CD8-positive, alpha-beta memory T cell (primary cell): Measurements from ENCODE around the gene TACO1. TPM values are rescaled to one million over a fixed set of nuclear protein-coding genes. Genes with fewer than 3 reads are reported as not detected.

ENCODE experiments used
- CTCF ChIA-PET: fragments of 350-600 bp; sonication (Branson Sonifier 250); formaldehyde crosslinking; loops from one replicate; lab custom pipeline; 2021; ENCODE audit warnings: antibody characterized with exemption; lab: Charles Lee
- POLR2A ChIA-PET: fragments of 350-600 bp; sonication (Branson Sonifier 250); formaldehyde crosslinking; loops from one replicate; lab custom pipeline; 2021; ENCODE audit warnings: antibody characterized with exemption; lab: Charles Lee
- DNase-seq, 5 donors: peaks; one replicate each; pipeline versions ENCODE4 v3.0.0 to v3.0.0-alpha.2; 2020 to 2022; ENCODE audit warnings: mixed read lengths in 1 of 5
- H3K27ac ChIP-seq: one replicate; pipeline ENCODE4 v1.7.0; 2013; ENCODE audit warnings: low read depth, mild to moderate bottlenecking, low read length, moderate library complexity
- H3K27me3 ChIP-seq: 2 replicates; pipeline ENCODE4 v1.7.0; 2013; ENCODE audit warnings: low read length, mild to moderate bottlenecking; ENCODE audit not compliant: insufficient read depth, poor library complexity, severe bottlenecking
- H3K36me3 ChIP-seq: 2 replicates; pipeline ENCODE4 v1.7.0; 2013; ENCODE audit warnings: mild to moderate bottlenecking, low read length, moderate library complexity; ENCODE audit not compliant: insufficient read depth
- H3K4me1 ChIP-seq: 2 replicates; pipeline ENCODE4 v1.7.0; 2013; ENCODE audit warnings: mild to moderate bottlenecking, low read length, moderate library complexity; ENCODE audit not compliant: insufficient read depth
- H3K4me3 ChIP-seq: 2 replicates; pipeline ENCODE4 v1.7.0; 2013; ENCODE audit warnings: mild to moderate bottlenecking, low read length
- H3K9me3 ChIP-seq: 2 replicates; pipeline ENCODE4 v1.7.0; 2013; ENCODE audit warnings: mild to moderate bottlenecking, low read length
- H3K27ac Mint-ChIP-seq, 8 donors: one replicate each; pipeline ENCODE4 v1.8.0; 2020 to 2021; ENCODE audit warnings: mixed read lengths in 8 of 8, mild to moderate bottlenecking in 6 of 8, inconsistent platforms in 3 of 8, moderate library complexity in 3 of 8
- H3K27me3 Mint-ChIP-seq, 2 donors: one replicate each; pipeline ENCODE4 v1.8.0; 2020 to 2021; ENCODE audit warnings: mixed read lengths in 2 of 2, mild to moderate bottlenecking in 1 of 2, moderate library complexity in 1 of 2
- H3K36me3 Mint-ChIP-seq, 3 donors: one replicate each; pipeline ENCODE4 v1.8.0; 2020 to 2021; ENCODE audit warnings: mixed read lengths in 3 of 3, inconsistent platforms in 1 of 3, mild to moderate bottlenecking in 1 of 3
- H3K4me1 Mint-ChIP-seq, 3 donors: one replicate each; pipeline ENCODE4 v1.8.0; 2020 to 2021; ENCODE audit warnings: mixed read lengths in 3 of 3, inconsistent platforms in 1 of 3, mild to moderate bottlenecking in 1 of 3
- H3K4me3 Mint-ChIP-seq, 7 donors: one replicate each; pipeline ENCODE4 v1.8.0; 2020 to 2021; ENCODE audit warnings: mixed read lengths in 7 of 7, mild to moderate bottlenecking in 6 of 7, moderate library complexity in 4 of 7, inconsistent platforms in 2 of 7
- H3K9me3 Mint-ChIP-seq, 5 donors: one replicate each; pipeline ENCODE4 v1.8.0; 2020 to 2022; ENCODE audit warnings: mixed read lengths in 5 of 5, mild to moderate bottlenecking in 3 of 5, moderate library complexity in 2 of 5, inconsistent platforms in 1 of 5
- polyA plus RNA-seq: library from polyadenylated mRNA; unstranded; fragments of 300-500 nt; fragmentation: Illumina TruSeq; gene quantifications from one replicate; pipeline ENCODE4 v1.2.3, GENCODE V29; 2021
- total RNA-seq, 2 experiments: library from RNA; stranded (reverse); gene quantifications; one replicate each; pipeline ENCODE4 v1.2.3, GENCODE V29; 2021

Gene TACO1
- total and polyA plus RNA-seq, 3 experiments from 2014 or later: 18.3 to 40.0 (median 35.9) TPM

DNA sequence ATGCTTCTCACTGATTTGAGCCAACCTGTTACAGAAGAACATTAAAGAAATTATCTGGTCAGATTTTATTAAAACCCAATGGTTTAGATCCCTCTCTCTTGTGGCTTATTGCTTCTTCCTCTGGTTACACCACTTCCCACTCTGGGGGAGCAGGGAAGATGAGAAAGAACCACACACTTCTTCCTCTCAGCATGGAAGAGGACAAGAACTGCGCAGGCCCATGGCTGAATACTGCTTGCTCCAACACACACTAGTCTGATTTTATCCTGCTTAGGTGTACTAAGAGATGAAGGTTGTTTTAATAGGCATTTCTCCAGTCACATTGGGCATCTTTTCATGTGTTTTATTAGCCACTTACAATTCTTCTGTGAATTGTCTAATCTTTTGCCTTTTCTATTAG is 49.1 kb downstream of the TACO1 start:
- no peak for DNase-seq
- peaks cover 11 to 41% (median 30%) of the 10 kb centered on the region in 3 donors for H3K4me1 Mint-ChIP-seq
- peaks cover 6 to 81% (median 32%) of the 10 kb centered on the region in 3 donors for H3K36me3 Mint-ChIP-seq
- no peaks in the 10 kb centered on the region for H3K9me3 Mint-ChIP-seq
- ChIA-PET POLR2A (no interaction called here), CTCF (interaction anchor here (0.6 kb wide), 1 partner anchor 45 kb away, joined by 3 read pairs; no protein-coding TSS in a partner anchor)
- H3K4me3 Mint-ChIP-seq: peak overlapping the region in 1 of 7 donors; percentile 20
- H3K27me3 Mint-ChIP-seq: no peaks in the 10 kb centered on the region
- Histone ChIP-seq H3K27ac (no peak overlapping the region), H3K4me3 (no peak overlapping the region), H3K27me3 (no peaks in the 10 kb centered on the region), H3K9me3 (no peaks in the 10 kb centered on the region), H3K36me3 (peaks cover 26% of the 10 kb centered on the region), H3K4me1 (peaks cover 5% of the 10 kb centered on the region)
- H3K27ac Mint-ChIP-seq: peak overlapping the region in 5 of 8 donors; percentile 29 to 81 (median 43)

DNA sequence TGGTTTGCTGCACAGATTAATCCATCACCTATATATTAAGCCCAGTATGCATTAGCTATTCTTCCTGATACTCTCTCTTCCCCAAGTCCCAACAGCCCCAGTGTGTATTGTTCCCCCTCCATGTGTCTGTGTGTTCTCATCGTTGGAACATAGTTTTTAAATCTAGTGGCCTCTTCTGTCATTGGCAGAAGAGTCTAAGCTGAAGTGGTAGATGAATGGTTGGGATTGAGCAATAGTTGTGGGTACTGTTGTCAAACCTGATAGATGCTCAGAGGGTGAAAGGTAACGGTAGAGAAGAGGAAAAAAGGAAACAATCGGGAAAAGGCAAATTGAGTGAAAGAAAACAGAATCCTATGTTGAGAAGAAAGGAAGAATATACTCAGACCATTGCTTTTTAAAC is 51.4 kb downstream of the TACO1 start:
- no peak overlapping the region for H3K4me3 ChIP-seq
- ChIA-PET POLR2A (no interaction called here), CTCF (no interaction called here)
- peaks cover 5% of the 10 kb centered on the region for H3K4me1 ChIP-seq
- no peak overlapping the region for H3K4me3 Mint-ChIP-seq
- no peaks in the 10 kb centered on the region for H3K9me3 ChIP-seq
- peaks cover 8 to 21% (median 19%) of the 10 kb centered on the region in 3 donors for H3K4me1 Mint-ChIP-seq
- H3K27ac Mint-ChIP-seq: peak overlapping the region in 3 of 8 donors; percentile 35 to 85 (median 36)
- H3K27ac ChIP-seq: no peak overlapping the region
- peaks cover 21% of the 10 kb centered on the region for H3K36me3 ChIP-seq
- no peaks in the 10 kb centered on the region for H3K9me3 Mint-ChIP-seq
- H3K27me3 Mint-ChIP-seq: no peaks in the 10 kb centered on the region
- no peak for DNase-seq
- no peaks in the 10 kb centered on the region for H3K27me3 ChIP-seq
- peaks cover 6 to 76% (median 18%) of the 10 kb centered on the region in 3 donors for H3K36me3 Mint-ChIP-seq

DNA sequence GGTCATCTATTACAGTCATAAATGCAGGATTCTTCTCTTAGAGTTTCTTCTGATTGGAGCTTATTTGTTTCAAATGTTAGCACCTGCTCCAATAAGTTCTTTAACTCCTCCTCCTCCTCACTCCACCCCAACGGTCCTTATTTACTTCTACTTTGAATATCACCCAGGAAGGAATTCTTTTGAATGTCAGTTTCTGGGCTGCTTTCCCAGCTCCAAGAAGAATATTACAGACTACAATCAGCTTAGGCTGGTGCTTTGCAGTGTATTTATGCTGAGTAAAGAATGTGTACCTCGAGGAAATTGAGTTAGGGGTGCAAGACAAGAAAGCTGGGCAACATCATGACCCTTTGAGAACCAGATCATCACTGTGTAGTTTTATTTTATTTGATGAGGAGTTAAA is 52.4 kb downstream of the TACO1 start:
- DNase-seq: no peak
- peaks cover 5% of the 10 kb centered on the region for H3K4me1 ChIP-seq
- H3K36me3 Mint-ChIP-seq: peaks cover 6 to 75% (median 24%) of the 10 kb centered on the region in 3 donors
- peaks cover 8 to 17% (median 14%) of the 10 kb centered on the region in 3 donors for H3K4me1 Mint-ChIP-seq
- ChIA-PET POLR2A (interaction anchor here (0.6 kb wide), 1 partner anchor 96 kb away, joined by 3 read pairs; no protein-coding TSS in a partner anchor), CTCF (no interaction called here)
- H3K27me3 Mint-ChIP-seq: no peaks in the 10 kb centered on the region
- no peak overlapping the region for H3K27ac ChIP-seq
- H3K9me3 Mint-ChIP-seq: no peaks in the 10 kb centered on the region
- H3K36me3 ChIP-seq: peaks cover 18% of the 10 kb centered on the region
- H3K27me3 ChIP-seq: no peaks in the 10 kb centered on the region
- H3K9me3 ChIP-seq: no peaks in the 10 kb centered on the region
- no peak overlapping the region for H3K4me3 ChIP-seq
- peak overlapping the region in 3 of 8 donors; percentile 4 to 38 (median 17) for H3K27ac Mint-ChIP-seq
- H3K4me3 Mint-ChIP-seq: no peak overlapping the region

DNA sequence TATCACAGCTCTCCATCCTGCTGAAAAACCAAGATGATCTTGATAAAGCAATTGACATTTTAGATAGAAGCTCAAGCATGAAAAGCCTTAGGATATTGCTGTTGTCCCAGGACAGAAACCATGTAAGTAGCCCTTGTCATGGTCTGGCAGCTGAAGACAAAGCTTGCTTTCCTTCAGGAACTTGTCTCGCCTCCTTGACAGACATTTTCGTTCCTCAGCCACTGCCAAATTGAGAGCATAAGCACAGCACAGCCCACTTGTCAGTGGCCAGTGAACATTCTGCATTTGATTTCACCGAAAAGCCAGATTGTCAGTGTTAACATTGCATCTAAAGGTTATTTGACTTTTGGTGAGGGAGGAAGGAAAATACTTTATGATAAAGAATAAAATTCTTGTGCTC is 57.1 kb downstream of the TACO1 start:
- no peaks in the 10 kb centered on the region for H3K9me3 Mint-ChIP-seq
- H3K36me3 ChIP-seq: peaks cover 18% of the 10 kb centered on the region
- POLR2A ChIA-PET: no interaction called here
- H3K4me1 ChIP-seq: no peaks in the 10 kb centered on the region
- H3K36me3 Mint-ChIP-seq: peaks cover 3 to 83% (median 21%) of the 10 kb centered on the region in 3 donors
- H3K27ac Mint-ChIP-seq: peak overlapping the region in 4 of 8 donors; percentile 29 to 75 (median 52)
- H3K27ac ChIP-seq: no peak overlapping the region
- H3K4me3 ChIP-seq: no peak overlapping the region
- H3K27me3 Mint-ChIP-seq: no peaks in the 10 kb centered on the region
- DNase-seq: no peak
- H3K27me3 ChIP-seq: no peaks in the 10 kb centered on the region
- H3K4me1 Mint-ChIP-seq: no peaks in the 10 kb centered on the region
- no peaks in the 10 kb centered on the region for H3K9me3 ChIP-seq
- CTCF ChIA-PET: interaction anchor here (0.6 kb wide), 1 partner anchor 945 kb away, joined by 3 read pairs; no protein-coding TSS in a partner anchor
- H3K4me3 Mint-ChIP-seq: no peak overlapping the region

Other genes with a start within 250 kb of the TACO1 start
- gene CYB561, start 154.6 kb upstream of the TACO1 start, total RNA-seq: 10 to 100 TPM; 14.3 to 16.6 TPM
- gene CYB561, start 154.6 kb upstream of the TACO1 start, polyA plus RNA-seq: 42.7 TPM
- 1 to 10 TPM; 4.6 to 4.7 TPM for gene ACE, start 123.8 kb upstream of the TACO1 start, total RNA-seq
- gene ACE, start 123.8 kb upstream of the TACO1 start, polyA plus RNA-seq: 5.5 TPM
- not detected for gene KCNH6, start 77.5 kb upstream of the TACO1 start, total RNA-seq
- gene KCNH6, start 77.5 kb upstream of the TACO1 start, polyA plus RNA-seq: not detected
- 100 to 1,000 TPM in 1 of 2 experiments, 10 to 100 TPM in 1; 99.1 to 102 TPM for gene DCAF7, start 50.4 kb upstream of the TACO1 start, total RNA-seq
- gene DCAF7, start 50.4 kb upstream of the TACO1 start, polyA plus RNA-seq: 82.5 TPM
- gene MAP3K3, start 21.5 kb downstream of the TACO1 start, total RNA-seq: 10 to 100 TPM; 34.7 to 35.8 TPM
- gene MAP3K3, start 21.5 kb downstream of the TACO1 start, polyA plus RNA-seq: 50.3 TPM
- gene LIMD2, start 99.2 kb downstream of the TACO1 start, total RNA-seq: 100 to 1,000 TPM; 236 to 240 TPM
- gene LIMD2, start 99.2 kb downstream of the TACO1 start, polyA plus RNA-seq: 495 TPM
- 10 to 100 TPM; 56.7 to 57.2 TPM for gene STRADA, start 140.9 kb downstream of the TACO1 start, total RNA-seq
- gene STRADA, start 140.9 kb downstream of the TACO1 start, polyA plus RNA-seq: 22.8 TPM
- gene CCDC47, start 172.7 kb downstream of the TACO1 start, total RNA-seq: 10 to 100 TPM; 93.0 to 94.5 TPM
- 49.6 TPM for gene CCDC47, start 172.7 kb downstream of the TACO1 start, polyA plus RNA-seq
- 100 to 1,000 TPM; 103 to 122 TPM for gene DDX42, start 173.3 kb downstream of the TACO1 start, total RNA-seq
- gene DDX42, start 173.3 kb downstream of the TACO1 start, polyA plus RNA-seq: 16.9 TPM
- 100 to 1,000 TPM; 208 to 212 TPM for gene PSMC5, start 226.5 kb downstream of the TACO1 start, total RNA-seq
- gene PSMC5, start 226.5 kb downstream of the TACO1 start, polyA plus RNA-seq: 201 TPM
- gene FTSJ3, start 226.8 kb downstream of the TACO1 start, total RNA-seq: 100 to 1,000 TPM in 1 of 2 experiments, 10 to 100 TPM in 1; 98.1 to 102 TPM
- 34.8 TPM for gene FTSJ3, start 226.8 kb downstream of the TACO1 start, polyA plus RNA-seq
- gene SMARCD2, start 241.8 kb downstream of the TACO1 start, total RNA-seq: 100 to 1,000 TPM in 1 of 2 experiments, 10 to 100 TPM in 1; 96.8 to 107 TPM
- gene SMARCD2, start 241.8 kb downstream of the TACO1 start, polyA plus RNA-seq: 121 TPM